ENCODE results near the gene CAND1. TPM values are rescaled to one million over a fixed set of nuclear protein-coding genes. Genes with fewer than 3 reads are reported as not detected.

The CAND1 gene
- polyA plus RNA-seq, 3 donors from 2014 or later, result 38.9 to 70.2 (median 45.4) TPM

DNA sequence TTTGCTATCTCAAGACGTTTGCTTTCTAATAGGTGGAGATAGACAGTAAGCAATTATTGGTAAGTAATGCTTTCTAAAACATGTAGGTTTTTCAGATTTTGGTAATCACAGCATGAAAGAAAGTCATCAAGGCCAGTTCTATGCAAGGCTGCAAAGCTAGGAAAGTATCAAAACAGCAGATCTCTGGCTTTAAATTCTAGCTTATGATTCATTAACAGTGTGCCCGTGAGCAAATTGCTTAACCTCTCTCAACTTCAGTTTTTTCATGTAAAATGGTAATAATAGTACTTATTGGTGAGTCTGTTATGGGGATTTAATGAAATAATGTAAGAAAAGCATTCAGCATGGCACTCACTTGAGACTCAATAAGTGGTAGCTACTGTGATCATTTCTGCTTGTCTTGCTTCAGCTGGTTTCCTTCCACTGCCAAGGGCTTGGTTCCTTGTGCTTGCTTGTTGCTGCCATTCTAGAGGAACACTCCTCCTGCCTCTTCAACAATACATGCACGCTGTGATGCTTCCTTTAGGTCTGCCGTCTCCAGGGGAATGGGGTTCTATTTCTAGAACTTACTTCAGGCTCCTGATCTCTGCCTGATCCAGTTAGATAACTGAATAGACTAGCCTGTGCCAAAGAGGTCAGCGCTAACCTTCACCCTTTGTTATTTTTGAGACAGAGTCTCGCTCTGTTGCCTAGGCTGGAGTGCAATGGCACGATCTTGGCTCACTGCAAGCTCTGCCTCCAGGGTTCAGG is 88.4 kb downstream of the CAND1 start:
- Mint-ChIP-seq H3K4me1 (no peaks in the 10 kb centered on the region), H3K4me3 (no peak overlapping the region), H3K9me3 (no peaks in the 10 kb centered on the region), H3K36me3 (peaks cover 0 to 5% (median 0%) of the 10 kb centered on the region in 3 donors), H3K27me3 (ENCODE audit: low read depth in 3 of 3) (peaks cover 0 to 6% (median 3%) of the 10 kb centered on the region in 3 donors), H3K27ac (no peak overlapping the region)
- no peak for DNase-seq

DNA sequence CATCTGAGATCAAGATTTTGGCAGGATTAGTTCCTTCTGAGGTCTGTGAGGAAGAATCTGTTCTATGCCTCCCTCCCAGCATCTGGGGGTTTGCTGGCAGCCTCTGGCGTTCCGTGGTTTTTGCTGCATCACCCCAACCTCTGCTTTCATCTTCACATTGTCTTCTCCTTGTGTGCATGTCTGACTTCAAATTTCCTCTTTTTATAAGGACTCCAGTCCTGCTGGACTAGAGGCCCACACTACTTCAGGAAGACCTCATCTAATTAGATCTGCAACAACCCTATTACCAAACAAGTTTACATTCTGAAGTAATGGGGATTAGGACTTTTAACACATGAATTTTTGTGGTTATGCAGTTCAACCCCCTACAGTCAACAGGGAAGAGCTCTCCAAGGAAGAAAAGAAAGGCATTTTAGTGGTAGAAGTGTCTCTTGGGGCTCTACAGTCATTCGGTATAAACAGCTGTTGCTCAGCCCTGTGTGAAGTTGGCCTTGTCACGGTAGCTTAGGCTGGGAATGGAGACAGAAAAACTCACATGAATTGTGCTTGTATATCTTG is 89.7 kb downstream of the CAND1 start:
- H3K27ac Mint-ChIP-seq, result no peak overlapping the region
- no peaks in the 10 kb centered on the region for H3K9me3 Mint-ChIP-seq
- H3K4me1 Mint-ChIP-seq, result no peaks in the 10 kb centered on the region
- no peak overlapping the region for H3K4me3 Mint-ChIP-seq
- no peak for DNase-seq
- peaks cover 0 to 3% (median 0%) of the 10 kb centered on the region in 3 donors for H3K36me3 Mint-ChIP-seq
- H3K27me3 Mint-ChIP-seq (ENCODE audit: low read depth in 3 of 3), result peaks cover 0 to 6% (median 3%) of the 10 kb centered on the region in 3 donors

DNA sequence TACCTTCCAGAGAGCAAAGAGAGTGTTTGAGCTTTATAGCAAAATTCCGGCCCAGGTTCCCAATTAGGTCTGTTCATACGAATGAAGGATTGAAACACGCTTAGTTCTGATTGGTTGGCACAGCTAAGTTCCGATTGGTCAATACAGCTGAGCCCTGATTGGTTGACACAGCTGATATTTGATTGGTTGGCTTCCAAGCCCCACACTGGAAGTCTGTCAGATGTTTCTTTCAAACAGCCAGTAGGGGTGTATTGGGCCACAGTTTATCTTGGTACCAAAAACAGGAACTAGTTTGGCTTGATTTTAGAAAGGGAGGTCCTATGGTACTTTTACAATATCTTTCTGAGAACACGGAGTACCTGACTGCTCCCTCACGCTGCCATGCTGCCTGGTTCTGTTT is 93.4 kb downstream of the CAND1 start:
- no peaks in the 10 kb centered on the region for H3K4me1 Mint-ChIP-seq
- no peaks in the 10 kb centered on the region for H3K36me3 Mint-ChIP-seq
- no peaks in the 10 kb centered on the region for H3K9me3 Mint-ChIP-seq
- H3K4me3 Mint-ChIP-seq, result no peak overlapping the region
- peaks cover 0 to 8% (median 3%) of the 10 kb centered on the region in 3 donors for H3K27me3 Mint-ChIP-seq (ENCODE audit: low read depth in 3 of 3)
- no peak for DNase-seq
- no peak overlapping the region for H3K27ac Mint-ChIP-seq

DNA sequence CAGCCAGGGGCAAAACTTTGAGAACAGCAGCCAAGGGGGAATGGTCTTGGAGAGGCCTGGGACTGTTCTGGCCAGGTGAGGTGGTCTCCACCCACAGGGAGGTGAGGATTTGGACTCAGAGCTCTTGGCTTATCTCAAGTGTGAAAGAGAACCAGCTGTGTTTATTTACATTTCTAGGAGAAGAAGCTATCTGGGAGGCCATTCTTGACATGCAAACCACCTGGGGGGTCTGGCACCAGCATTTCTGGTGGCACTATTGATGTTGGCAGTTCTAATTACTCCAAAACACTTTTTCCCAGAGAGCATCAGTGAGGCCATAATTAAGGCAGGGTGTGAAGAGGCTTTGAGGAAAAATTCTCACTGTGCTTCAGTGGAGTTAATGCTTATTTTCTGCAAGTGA is 95.1 kb downstream of the CAND1 start:
- Mint-ChIP-seq H3K4me3 (no peak overlapping the region), H3K27me3 (ENCODE audit: low read depth in 3 of 3) (peaks cover 0 to 5% (median 3%) of the 10 kb centered on the region in 3 donors), H3K4me1 (no peaks in the 10 kb centered on the region), H3K36me3 (no peaks in the 10 kb centered on the region), H3K27ac (no peak overlapping the region), H3K9me3 (no peaks in the 10 kb centered on the region)
- no peak for DNase-seq

DNA sequence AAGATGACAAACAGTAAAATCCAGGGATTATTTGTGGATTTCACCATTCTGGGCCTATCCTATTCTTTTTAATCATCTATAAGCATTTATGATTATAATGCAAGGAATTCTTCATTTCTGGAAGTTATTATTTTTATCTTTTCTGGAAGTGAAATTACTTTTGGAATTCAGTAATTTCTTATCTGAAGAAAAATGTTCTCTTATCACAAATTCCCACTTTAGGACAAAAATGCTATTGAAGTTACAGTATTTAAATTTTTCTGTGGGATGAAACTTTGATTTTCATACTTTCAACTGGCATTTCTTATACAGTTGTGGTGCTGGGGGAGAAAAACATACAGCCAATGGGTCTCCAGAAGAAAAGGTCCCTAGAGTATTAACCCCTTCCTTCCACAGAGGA is 96.0 kb downstream of the CAND1 start:
- Mint-ChIP-seq H3K27ac (no peak overlapping the region), H3K36me3 (no peaks in the 10 kb centered on the region), H3K4me3 (no peak overlapping the region), H3K27me3 (ENCODE audit: low read depth in 3 of 3) (peaks cover 0 to 5% (median 3%) of the 10 kb centered on the region in 3 donors), H3K4me1 (no peaks in the 10 kb centered on the region), H3K9me3 (no peaks in the 10 kb centered on the region)
- DNase-seq, result no peak

DNA sequence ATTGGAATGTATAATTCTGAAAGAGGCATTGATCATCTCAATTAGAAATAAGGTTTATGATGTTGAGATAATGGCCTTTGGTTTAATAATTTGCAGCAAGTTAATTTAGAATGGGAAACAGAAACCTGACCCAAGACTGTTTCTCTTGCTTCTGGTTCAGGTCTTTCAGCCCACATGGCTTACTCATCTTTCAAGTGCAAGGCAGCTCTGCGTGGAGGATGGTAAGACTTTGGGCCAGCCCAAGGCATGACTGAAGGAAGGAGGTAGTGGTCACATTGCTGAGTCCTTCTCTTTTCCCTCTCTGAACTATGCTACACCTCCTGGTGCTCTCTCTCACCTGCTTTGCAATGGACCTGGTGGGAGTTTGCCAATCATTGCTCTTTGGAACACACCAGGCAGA is 98.7 kb downstream of the CAND1 start:
- H3K27ac Mint-ChIP-seq, result no peak overlapping the region
- DNase-seq, result no peak
- peaks cover 0 to 4% (median 4%) of the 10 kb centered on the region in 3 donors for H3K36me3 Mint-ChIP-seq
- H3K9me3 Mint-ChIP-seq, result peaks cover 0 to 2% (median 0%) of the 10 kb centered on the region in 6 donors
- no peaks in the 10 kb centered on the region for H3K4me1 Mint-ChIP-seq
- H3K4me3 Mint-ChIP-seq, result no peak overlapping the region
- peaks cover 0 to 2% (median 0%) of the 10 kb centered on the region in 3 donors for H3K27me3 Mint-ChIP-seq (ENCODE audit: low read depth in 3 of 3)
